Aorta (tissue), 5 donors: Measurements from ENCODE around the gene RIMS4. TPM values are rescaled to one million over a fixed set of nuclear protein-coding genes. Genes with fewer than 3 reads are reported as not detected.
"Not testable (repeated sequence)": the region's sequence is repeated elsewhere in the genome, so short reads cannot be mapped to it uniquely, and the experiment has no call there.

Source experiments
- ATAC-seq: fragments of 200-7000 bp; cut with Tn5 transposase; one replicate; pipeline ENCODE4 v1.9.1; 2022; ENCODE audit warnings: moderate library complexity; ENCODE audit not compliant: low FRiP score
- DNase-seq, 2 donors: peaks; one replicate each; pipeline ENCODE4 v3.0.0-alpha.2; 2020
- H3K27ac ChIP-seq, 2 donors: one replicate each; pipeline ENCODE4 v1.5.1; 2013; ENCODE audit warnings: low read length in 2 of 2, mild to moderate bottlenecking in 2 of 2, moderate library complexity in 2 of 2, control low read depth in 1 of 2, inconsistent platforms in 1 of 2, low read depth in 1 of 2
- H3K27me3 ChIP-seq, 2 donors: one replicate each; pipeline ENCODE4 v1.6.1; 2013; ENCODE audit warnings: control low read depth in 1 of 2, low read length in 1 of 2, mild to moderate bottlenecking in 1 of 2, moderate library complexity in 1 of 2; ENCODE audit not compliant: insufficient read depth in 2 of 2, control insufficient read depth in 1 of 2
- H3K36me3 ChIP-seq, 2 donors: one replicate each; pipeline ENCODE4 v1.6.1; 2013; ENCODE audit warnings: control low read depth in 1 of 2, low read length in 1 of 2, mild to moderate bottlenecking in 1 of 2; ENCODE audit not compliant: insufficient read depth in 2 of 2, control insufficient read depth in 1 of 2
- H3K4me1 ChIP-seq, 2 donors: one replicate each; pipeline ENCODE4 v1.6.1; 2013; ENCODE audit warnings: low read length in 2 of 2, control low read depth in 1 of 2, mild to moderate bottlenecking in 1 of 2, moderate library complexity in 1 of 2; ENCODE audit not compliant: insufficient read depth in 2 of 2, control insufficient read depth in 1 of 2
- H3K4me3 ChIP-seq, 2 donors: one replicate each; pipeline ENCODE4 v1.5.1; 2013; ENCODE audit warnings: low read length in 2 of 2, control low read depth in 1 of 2, mild to moderate bottlenecking in 1 of 2
- H3K9me3 ChIP-seq: one replicate; pipeline ENCODE4 v1.6.1; 2013; ENCODE audit warnings: mild to moderate bottlenecking, low read length; ENCODE audit not compliant: control insufficient read depth
- WGBS, 2 donors: extraction: QIAGEN DNeasy Blood & Tissue Kit; methylation state at CpG; one replicate each; pipeline ENCODE4 v1.1.7; 2013; 5-methylcytosine and 5-hydroxymethylcytosine counted together
- intact Hi-C, 2 donors: fragments of 100-400 bp; cut with DNase I; formaldehyde crosslinking; loops; one replicate each; pipeline versions ENCODE4 v1.14.2 to v1.15.0; 2022
- polyA plus RNA-seq, 2 donors: library from polyadenylated mRNA; stranded (reverse); fragments of 200-250 nt; gene quantifications; one replicate each; pipeline ENCODE4 v1.2.3, GENCODE V29; 2013
- total RNA-seq, 2 donors: library from RNA; stranded (reverse); fragmentation: NEBNext Ultra II Directional; extraction: Animal tissue kit (Norgen Biotek cat#: 25700); gene quantifications; one replicate each; pipeline ENCODE4 v1.2.1, GENCODE V29; 2021
- donor health status: healthy with polysubstance abuse.
- donor health status: Bipolar disorder and iron deficiency.
- donor health status: DM: no; HTN: no; CAD: no.
- donor health status: DM: no; HTN: no; CAD: no.
- donor health status: DM: yes; HTN: yes; CAD: no.

RIMS4 gene
- total and polyA plus RNA-seq, 4 donors, result 0.46 to 16.6 (median 2.5) TPM

- DNase-seq, intact Hi-C loops, ATAC-seq, H3K9me3 ChIP-seq, H3K36me3 ChIP-seq, H3K4me3 ChIP-seq, H3K27ac ChIP-seq, H3K4me1 ChIP-seq, H3K27me3 ChIP-seq: not testable (repeated sequence)
- WGBS, 2 donors, result 88 to 90% methylated on average over 6 of the region's 6 CpGs
These were observed 11.2 kb upstream of the RIMS4 start for GRCh38 chr20:44821576-44821975.

GRCh38 chr20:44819936-44820335 lies 9.6 kb upstream of the RIMS4 start:
- 50 to 53% methylated on average over 4 of the region's 4 CpGs for WGBS, 2 donors
- Histone ChIP-seq H3K36me3 (no peaks in the 10 kb centered on the region), H3K27me3 (no peaks in the 10 kb centered on the region), H3K9me3 (no peaks in the 10 kb centered on the region), H3K27ac (no peak overlapping the region), H3K4me3 (no peak overlapping the region), H3K4me1 (no peaks in the 10 kb centered on the region)
- no peak for ATAC-seq
- intact Hi-C loops, result no loop called here
- no peak for DNase-seq

GRCh38 chr20:44817143-44817910 lies 7.0 kb upstream of the RIMS4 start:
- Histone ChIP-seq H3K9me3 (peaks cover 1% of the 10 kb centered on the region), H3K27ac (no peak overlapping the region), H3K4me3 (no peak overlapping the region), H3K27me3 (no peaks in the 10 kb centered on the region), H3K4me1 (no peaks in the 10 kb centered on the region), H3K36me3 (no peaks in the 10 kb centered on the region)
- ATAC-seq, result no peak
- intact Hi-C loops, result no loop called here
- no peak for DNase-seq
- WGBS, 2 donors, result 83 to 86% methylated on average over 6 of the region's 6 CpGs

GRCh38 chr20:44814937-44815336 lies 4.6 kb upstream of the RIMS4 start:
- H3K27ac ChIP-seq, result no peak overlapping the region
- ATAC-seq (no peak), DNase-seq (no peak)
- no peaks in the 10 kb centered on the region for H3K4me1 ChIP-seq
- H3K9me3 ChIP-seq, result peaks cover 6% of the 10 kb centered on the region
- intact Hi-C loops, result loop anchor here in 1 of 2 donors (5.0 kb wide), 1 partner anchor 52 kb away; no protein-coding TSS in a partner anchor
- no peaks in the 10 kb centered on the region for H3K36me3 ChIP-seq
- no peaks in the 10 kb centered on the region for H3K27me3 ChIP-seq
- 90 to 93% methylated on average over 5 of the region's 5 CpGs for WGBS, 2 donors
- H3K4me3 ChIP-seq, result no peak overlapping the region

GRCh38 chr20:44811150-44811685 lies 872 bp upstream of the RIMS4 start:
- no peaks in the 10 kb centered on the region for H3K36me3 ChIP-seq
- no peak for ATAC-seq
- H3K27me3 ChIP-seq, result no peaks in the 10 kb centered on the region

GRCh38 chr20:44810061-44810390 lies 320 bp downstream of the RIMS4 start:
- H3K4me1 ChIP-seq, result no peaks in the 10 kb centered on the region
- intact Hi-C loops, result loop anchor here in 1 of 2 donors (5.0 kb wide), 1 partner anchor 57 kb away; no protein-coding TSS in a partner anchor
- ATAC-seq (no peak), DNase-seq (peak in 1 of 2 donors; percentile 51)
- no peaks in the 10 kb centered on the region for H3K27me3 ChIP-seq
- peak overlapping the region; percentile 18 to 77 for H3K4me3 ChIP-seq
- WGBS, 2 donors, result 1% methylated on average over 21 to 49 of the region's 49 CpGs
- peaks cover 6% of the 10 kb centered on the region for H3K9me3 ChIP-seq
- no peak overlapping the region for H3K27ac ChIP-seq
- no peaks in the 10 kb centered on the region for H3K36me3 ChIP-seq

More at GRCh38 chr20:44811150-44811685, 872 bp upstream of the RIMS4 start:
- DNase-seq, result no peak
- intact Hi-C loops, result loop anchor here in 1 of 2 donors (5.0 kb wide), 1 partner anchor 56 kb away; no protein-coding TSS in a partner anchor
- H3K9me3 ChIP-seq, result peaks cover 6% of the 10 kb centered on the region
- H3K27ac ChIP-seq, result no peak overlapping the region
- 82 to 90% methylated on average over 15 of the region's 15 CpGs for WGBS, 2 donors
- no peak overlapping the region for H3K4me3 ChIP-seq
- no peaks in the 10 kb centered on the region for H3K4me1 ChIP-seq

- no peaks in the 10 kb centered on the region for H3K36me3 ChIP-seq
- H3K27ac ChIP-seq, result no peak overlapping the region
- WGBS, 2 donors, result 8 to 11% methylated on average over 32 to 34 of the region's 34 CpGs
- ATAC-seq (no peak), DNase-seq (no peak)
- H3K4me3 ChIP-seq, result peak overlapping the region; percentile 18 to 77
- intact Hi-C loops, result loop anchor here in 1 of 2 donors (5.0 kb wide), 1 partner anchor 58 kb away; no protein-coding TSS in a partner anchor
- no peaks in the 10 kb centered on the region for H3K27me3 ChIP-seq
- H3K9me3 ChIP-seq, result peaks cover 6% of the 10 kb centered on the region
- no peaks in the 10 kb centered on the region for H3K4me1 ChIP-seq
These were observed 826 bp downstream of the RIMS4 start for GRCh38 chr20:44809380-44810060.

GRCh38 chr20:44807684-44808056 lies 2.7 kb downstream of the RIMS4 start:
- intact Hi-C loops, result no loop called here
- peaks cover 6% of the 10 kb centered on the region for H3K9me3 ChIP-seq
- H3K4me3 ChIP-seq, result no peak overlapping the region
- H3K4me1 ChIP-seq, result no peaks in the 10 kb centered on the region
- 86 to 93% methylated on average over 4 of the region's 4 CpGs for WGBS, 2 donors
- no peak overlapping the region for H3K27ac ChIP-seq
- ATAC-seq (no peak), DNase-seq (no peak)
- H3K36me3 ChIP-seq, result no peaks in the 10 kb centered on the region
- H3K27me3 ChIP-seq, result no peaks in the 10 kb centered on the region
